GM19193 (cell line): ENCODE data around the gene ORC4.

Experiments
- POLR2A ChIP-seq: IDR thresholded peaks from 4 replicates; pipeline ENCODE4 v1.6.1; 2011; ENCODE audit not compliant: insufficient read depth, insufficient read length; ENCODE audit errors: extremely low read depth

ORC4 gene

DNA sequence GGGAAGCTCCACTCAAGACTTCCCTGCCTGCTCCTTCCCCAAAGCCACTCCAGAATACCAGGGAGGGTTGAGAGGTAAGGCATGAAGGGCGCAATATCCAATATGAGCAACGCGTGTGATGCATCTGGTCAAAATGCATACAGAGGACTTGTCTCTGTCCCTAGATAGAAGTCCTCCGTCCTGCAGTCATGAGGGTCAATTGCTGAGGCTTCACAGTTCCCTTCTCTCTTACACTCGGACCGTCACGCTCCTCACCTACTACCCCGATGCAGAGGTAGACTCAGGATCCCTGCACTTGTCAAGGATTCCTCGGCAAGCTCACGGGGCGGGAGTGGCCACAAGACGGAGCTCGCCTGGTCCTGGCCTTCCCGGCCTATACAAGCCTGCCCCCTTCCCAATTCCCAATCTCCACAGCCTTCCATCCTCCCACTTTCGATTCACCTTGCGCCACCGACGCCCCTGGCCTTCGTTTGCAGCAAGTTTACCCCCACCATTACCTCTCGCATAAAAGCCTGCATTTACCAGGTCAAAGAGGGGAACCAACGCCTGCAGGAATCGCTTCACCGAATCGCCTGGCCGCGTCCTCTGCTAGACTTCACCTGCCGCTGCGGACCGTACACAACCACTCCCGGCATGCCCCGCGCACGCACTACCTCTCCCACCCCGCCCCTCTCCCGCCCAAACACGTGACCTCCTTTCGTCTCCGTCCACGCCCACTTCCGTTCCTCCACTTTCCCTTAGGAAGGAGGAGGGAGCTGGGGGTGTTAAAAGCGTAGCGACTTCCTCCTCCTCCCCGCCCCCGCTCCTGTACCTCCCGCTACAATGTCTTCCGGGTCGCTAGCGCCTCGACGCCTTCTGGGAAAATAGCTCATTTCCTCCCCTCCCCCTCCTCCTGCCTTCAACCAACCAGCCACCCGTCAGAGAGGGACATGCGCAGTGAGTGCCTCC lies at the start of gene ORC4:
ORC4 (minus strand) TSS at position 627 of the 948 bp plus-strand sequence. CDS start 44,779 bp downstream, outside the sequence.
- peak; percentile 83 for TF ChIP-seq POLR2A

DNA sequence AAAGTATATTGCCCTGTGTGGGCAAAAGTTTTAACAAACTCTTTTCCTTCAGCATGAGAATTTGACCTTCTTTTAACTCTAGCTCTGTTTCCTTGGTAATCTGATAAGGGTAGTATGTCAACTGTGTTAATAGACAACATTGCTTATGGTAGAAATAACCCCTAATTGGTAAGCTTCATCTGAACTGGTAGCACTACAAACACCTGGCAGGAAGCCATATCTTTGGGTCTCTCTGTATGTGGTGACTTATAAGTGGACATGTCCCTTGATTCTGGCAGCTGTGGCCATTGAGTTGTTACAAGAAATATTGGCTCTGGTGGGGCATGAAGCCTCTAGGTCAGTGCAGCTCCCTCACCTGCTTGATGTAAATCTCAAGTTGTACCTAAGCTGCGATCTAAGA lies 47.3 kb upstream of the ORC4 start:
- no peak for TF ChIP-seq POLR2A

DNA sequence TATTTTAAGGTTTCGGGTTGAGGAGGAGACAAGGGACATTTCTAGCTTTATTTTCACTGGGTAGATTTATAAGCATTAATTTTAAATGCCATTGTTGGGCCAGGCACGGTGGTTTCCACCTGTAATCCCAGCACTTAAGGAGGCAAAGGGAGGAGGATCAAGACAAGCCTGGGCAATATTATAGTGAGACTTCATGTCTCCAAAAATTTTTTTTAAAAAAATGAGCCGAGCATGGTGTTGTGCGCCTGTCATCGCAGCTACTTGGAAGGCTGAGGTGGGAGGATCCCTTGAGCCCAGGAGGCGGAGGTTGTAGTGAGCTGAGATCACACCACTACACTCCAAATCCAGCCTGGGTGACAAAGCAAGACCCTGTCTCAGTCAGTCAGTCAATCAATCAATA lies 45.4 kb upstream of the ORC4 start:
- no peak for TF ChIP-seq POLR2A

DNA sequence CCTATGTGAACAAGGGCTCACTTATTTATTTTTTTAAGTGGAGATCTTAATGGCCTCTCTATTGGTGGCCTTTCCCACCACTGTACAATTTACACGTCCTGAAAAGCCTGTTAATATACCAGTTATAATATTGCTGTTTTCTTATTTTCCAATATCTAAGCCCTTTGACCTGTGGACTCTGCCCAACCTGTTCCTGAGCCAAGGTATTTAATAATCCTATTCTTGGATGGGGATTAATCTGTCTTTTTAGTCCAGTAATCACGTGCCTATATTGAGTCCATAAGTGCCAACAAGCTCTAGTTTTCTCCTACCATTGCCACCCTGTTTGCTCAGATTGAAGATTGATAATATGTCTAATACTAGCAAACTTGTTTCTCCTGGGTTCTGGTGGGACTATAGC lies 43.1 kb upstream of the ORC4 start:
- no peak for TF ChIP-seq POLR2A

DNA sequence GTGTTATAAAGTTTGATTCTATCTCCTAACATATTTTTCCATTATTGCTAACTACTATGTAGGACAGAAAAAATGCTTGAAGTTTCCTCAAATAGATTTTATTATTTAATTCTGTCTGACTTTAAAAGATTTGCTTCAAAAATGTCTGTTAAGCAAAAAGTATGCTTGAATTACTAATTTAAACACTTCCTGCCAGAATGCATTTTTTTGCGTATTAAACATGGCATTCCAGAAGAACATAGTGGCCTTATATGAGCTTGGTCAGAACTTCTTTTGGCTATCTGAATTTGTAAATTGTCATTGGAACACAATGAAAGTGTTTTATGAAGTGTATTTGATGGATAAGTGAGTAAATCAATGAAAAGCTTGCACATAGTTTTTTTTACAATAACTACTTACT lies 38.1 kb upstream of the ORC4 start:
- no peak for TF ChIP-seq POLR2A

DNA sequence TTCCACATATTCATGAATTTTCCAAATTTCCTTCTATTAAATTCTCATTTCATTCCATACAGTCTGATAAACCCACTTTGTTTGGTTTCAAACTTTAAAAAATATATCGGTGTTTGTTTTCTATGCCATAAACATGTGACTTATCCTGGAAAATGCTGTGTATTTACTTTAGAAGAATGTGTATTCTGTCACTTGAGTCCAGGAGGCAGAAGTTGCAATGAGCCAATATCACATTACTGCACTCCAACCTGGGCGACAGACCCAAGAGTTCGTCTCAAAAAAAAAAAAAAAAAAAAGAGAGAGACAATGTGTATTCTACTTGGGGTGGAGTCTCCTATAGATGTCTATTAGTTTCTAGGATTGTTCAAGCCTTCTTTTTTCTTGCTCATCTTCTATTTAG lies 32.1 kb upstream of the ORC4 start:
- TF ChIP-seq POLR2A = no peak

DNA sequence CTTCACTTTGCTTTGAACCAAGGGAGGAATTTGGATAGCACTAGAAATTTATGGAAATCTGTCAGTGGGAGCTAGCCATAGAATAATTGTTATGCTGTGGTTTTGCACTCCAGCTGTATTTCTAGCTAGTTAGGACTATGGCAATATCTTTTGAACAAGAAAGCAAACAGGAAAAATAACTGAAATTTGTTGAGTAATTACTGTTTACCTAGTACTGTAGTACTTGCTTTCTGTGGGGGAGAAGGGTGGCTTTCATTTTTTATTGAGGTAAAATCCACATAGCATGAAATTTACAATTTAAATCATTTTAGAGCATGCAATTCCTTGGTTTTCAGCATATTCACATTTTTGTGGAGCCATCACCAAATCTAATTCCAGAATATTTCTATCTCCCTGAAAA lies 28.7 kb upstream of the ORC4 start:
- TF ChIP-seq POLR2A = no peak

DNA sequence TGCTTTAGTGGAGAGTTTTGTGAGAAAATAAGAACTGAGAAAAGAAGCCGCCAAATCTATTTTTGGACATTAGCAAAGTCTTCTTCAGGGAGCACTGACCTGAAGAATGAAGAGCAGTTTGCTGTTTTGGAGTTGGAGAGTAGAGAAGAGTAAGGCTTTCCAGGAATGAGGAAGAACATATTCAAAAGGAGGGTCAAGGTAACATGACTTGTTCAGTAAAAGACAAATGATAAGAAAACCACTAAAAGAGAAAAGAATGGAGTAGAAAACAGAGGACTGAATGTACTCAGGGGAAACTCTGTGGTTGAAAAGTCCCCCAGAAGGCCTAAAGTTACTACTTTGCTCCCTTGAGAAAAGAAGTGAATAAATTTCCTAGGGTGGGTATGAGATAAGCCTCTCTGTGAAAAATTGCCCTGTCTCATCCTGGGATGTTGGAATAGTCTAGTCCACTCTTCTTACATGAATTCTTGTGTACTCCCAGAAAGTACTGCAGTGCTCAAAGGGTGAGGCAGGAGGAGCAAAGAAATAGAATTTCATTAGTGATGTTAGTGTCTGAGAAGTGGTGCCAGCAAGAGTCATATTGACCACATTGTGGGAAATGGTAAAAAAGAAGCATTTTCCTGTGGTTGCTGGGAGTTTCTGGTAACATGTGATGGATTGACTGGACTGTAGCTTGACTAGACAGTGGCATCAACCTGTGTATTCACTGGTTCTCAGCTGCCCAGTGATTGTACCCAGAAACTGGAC lies 28.1 kb upstream of the ORC4 start:
- no peak for TF ChIP-seq POLR2A

DNA sequence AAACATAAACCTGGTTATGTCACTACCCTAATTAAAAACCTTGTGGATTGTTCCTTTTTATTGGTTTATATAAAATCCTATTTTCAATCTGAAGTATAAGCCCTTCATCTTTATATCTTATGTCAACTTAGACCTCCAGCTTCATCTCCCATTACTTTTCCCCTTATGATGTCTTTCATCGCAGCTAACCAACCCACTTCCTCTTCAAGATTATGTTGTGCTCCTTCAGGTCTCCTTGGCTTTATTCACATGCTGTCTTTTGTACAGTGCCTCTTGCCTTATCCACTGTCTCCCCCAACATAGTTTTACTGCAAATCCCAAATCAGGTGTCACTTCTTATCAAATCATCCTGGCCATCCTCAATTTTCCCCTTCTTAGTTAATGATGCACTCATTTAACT lies 26.3 kb upstream of the ORC4 start:
- no peak for TF ChIP-seq POLR2A

DNA sequence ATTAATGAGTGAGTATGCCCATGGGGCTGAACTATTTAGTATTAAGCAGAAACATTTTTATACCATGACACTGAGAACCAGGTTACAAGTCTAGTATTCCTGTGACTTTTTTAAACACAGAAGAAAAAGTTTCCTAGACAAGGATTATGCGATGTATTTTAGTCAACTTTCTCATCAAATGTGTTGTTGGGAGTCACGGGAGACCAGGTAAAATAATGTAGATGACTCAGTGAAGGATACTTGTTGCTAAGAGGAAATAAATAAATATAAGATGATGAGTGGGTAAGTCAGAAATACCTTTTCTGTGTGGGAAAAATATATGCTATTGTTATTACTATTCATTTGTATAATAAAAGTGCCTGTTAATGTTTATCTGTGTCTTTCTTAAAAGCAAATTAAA lies 23.8 kb upstream of the ORC4 start:
- TF ChIP-seq POLR2A = no peak

DNA sequence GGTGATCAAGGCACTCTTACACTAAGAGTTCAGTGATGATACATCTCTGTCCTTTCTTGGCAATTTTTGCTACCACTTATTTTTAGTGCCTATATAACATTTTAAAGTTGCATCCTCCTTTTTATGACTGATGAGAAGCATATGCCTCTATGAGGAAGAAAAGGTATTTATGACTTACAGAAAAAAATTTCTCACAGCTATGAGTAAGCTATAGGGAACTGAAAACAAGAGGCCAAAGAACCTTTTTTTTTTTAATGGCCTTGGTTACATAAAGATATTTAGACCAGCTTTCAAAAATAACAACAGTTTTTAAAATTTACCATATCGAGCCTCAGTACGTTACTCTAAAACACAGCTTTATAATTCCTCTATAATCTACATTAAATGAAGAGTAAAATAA lies 21.7 kb upstream of the ORC4 start:
- TF ChIP-seq POLR2A = no peak

DNA sequence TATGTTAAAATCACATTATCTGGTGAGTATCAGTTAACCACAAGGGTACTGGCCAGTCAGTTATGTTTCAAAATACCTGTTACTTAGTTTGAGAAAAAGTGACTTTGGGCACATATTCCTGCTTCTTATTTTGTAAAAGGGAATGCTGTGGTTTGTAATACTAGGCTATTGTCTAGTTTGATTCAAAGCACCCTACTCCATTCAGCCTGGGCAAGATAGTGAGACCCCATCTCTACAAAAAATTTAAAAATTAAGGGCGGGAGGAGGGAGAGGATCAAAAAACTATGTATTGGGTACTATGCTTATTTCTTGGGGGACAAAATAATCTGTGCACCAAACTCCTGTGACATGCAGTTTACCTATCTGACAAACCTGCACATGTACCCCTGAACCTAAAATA lies 19.2 kb upstream of the ORC4 start:
- no peak for TF ChIP-seq POLR2A

DNA sequence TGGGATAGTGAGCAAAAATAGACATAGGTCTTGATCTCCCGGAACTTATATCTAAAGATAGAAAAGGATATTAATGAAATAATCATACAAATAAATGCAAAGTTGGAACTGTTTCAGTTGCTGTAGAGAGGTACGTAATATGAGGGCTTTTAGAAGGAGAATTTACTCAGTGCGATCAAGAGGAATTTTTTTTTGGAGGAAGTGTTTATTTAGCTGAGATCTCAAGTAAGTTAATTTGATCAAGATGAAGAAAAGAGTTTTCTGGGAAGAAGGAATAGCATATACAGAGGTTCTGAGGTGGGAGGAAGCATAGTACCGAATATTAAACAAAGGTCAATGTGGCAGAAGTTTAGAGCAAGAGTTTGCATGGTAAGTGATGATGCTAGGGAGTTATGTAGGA lies 11.7 kb upstream of the ORC4 start:
- TF ChIP-seq POLR2A = no peak

DNA sequence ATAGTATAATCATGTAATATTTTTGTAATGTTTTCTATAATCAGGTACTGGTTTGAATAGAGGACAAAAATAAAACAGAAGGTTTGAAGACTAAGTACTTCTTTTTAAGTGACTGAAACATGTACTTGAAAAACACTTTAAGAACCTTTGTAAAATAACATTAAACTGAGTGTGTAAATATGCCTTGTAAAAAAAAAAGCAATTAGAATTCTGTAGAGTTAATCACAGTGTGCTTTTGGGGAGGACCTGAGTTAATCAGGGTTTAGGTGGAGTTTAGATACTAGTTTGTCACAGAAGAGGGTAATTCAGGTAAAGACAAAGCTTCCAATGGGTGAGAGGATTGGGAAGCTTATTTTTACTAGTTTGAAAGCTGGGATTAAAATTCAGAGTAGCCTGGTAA lies 10.6 kb upstream of the ORC4 start:
- no peak for TF ChIP-seq POLR2A

DNA sequence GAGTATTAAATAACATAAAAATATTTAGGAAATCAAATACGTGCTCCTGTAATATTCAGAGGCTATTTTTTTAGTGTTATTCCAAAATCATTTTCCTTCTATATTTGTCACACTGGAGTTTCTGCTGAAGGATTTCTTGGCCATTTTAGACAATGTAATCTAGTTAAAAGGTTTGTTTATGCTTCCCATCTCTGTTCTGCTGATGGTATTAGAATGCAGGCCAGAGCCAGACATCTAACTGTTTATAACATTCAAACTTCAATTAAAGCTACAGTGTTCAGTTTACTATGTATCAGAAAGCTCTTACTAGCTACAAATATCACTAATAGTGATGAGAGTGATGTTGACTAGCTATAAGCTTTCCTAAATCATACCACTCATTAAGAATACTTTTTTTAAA lies 8.2 kb upstream of the ORC4 start:
- no peak for TF ChIP-seq POLR2A

DNA sequence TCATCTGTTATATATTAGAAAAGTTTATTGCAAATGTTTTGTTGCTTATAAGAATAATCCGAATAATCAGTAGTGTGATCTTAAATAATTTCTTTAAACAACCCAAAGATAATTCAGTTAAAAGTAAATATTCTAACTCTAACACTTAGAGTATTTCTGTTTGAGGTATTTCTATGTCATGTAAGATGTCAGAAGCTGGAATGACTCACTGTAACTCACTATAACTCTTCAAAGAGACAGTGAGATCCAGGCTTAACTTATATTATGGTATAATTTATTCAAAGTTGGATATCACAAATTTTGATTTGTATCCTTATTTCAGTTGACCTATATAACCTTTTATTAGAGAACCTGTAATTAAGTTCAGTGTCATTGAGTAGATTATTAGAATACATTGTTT lies 7.3 kb upstream of the ORC4 start:
- no peak for TF ChIP-seq POLR2A
